ENCODE results near the gene EDEM2. TPM values are rescaled to one million over a fixed set of nuclear protein-coding genes. Genes with fewer than 3 reads are reported as not detected.
"Not testable (repeated sequence)": the region's sequence is repeated elsewhere in the genome, so short reads cannot be mapped to it uniquely, and the experiment has no call there.

EDEM2 gene
- total RNA-seq, 1 donor from 2014 or later, result 20.4 TPM

DNA sequence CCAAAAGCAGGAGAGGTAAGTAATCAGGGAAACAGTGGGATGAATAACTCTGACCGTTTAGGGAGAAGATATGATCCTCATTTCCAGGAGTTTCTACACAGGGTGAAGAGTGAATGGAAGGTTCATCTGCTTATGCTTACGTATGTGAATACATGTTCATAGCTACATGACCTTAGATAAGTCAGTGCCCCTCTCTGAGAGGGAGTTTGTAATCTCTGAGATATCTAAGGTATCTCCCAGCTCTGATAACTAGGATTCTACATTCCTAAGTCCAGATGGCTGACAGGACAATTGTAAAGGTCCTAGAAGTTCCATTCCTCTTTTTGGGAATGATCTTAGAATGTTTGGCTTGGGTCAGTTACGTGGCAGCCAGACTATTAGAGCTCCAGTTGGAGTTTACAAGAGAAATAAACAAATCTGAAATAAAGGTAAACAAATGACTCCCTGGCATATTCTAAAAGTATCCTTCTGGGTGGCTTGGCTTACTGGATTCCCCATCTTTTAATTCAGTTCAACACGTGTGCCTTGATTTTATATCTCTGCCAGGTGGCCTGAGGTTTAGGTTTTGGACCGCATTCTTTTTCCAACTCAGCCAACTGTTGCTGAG is 40.6 kb upstream of the EDEM2 start:
- no peak for DNase-seq (ENCODE audit: low read depth)
- H3K4me3 ChIP-seq (ENCODE audit: low read depth, low read length), result no peak overlapping the region
- TF ChIP-seq, protein P1, sequence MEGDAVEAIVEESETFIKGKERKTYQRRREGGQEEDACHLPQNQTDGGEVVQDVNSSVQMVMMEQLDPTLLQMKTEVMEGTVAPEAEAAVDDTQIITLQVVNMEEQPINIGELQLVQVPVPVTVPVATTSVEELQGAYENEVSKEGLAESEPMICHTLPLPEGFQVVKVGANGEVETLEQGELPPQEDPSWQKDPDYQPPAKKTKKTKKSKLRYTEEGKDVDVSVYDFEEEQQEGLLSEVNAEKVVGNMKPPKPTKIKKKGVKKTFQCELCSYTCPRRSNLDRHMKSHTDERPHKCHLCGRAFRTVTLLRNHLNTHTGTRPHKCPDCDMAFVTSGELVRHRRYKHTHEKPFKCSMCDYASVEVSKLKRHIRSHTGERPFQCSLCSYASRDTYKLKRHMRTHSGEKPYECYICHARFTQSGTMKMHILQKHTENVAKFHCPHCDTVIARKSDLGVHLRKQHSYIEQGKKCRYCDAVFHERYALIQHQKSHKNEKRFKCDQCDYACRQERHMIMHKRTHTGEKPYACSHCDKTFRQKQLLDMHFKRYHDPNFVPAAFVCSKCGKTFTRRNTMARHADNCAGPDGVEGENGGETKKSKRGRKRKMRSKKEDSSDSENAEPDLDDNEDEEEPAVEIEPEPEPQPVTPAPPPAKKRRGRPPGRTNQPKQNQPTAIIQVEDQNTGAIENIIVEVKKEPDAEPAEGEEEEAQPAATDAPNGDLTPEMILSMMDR (conservative IDR thresholded peaks at IDR 0.05; ENCODE audit: low read depth, low read length), result no peak

DNA sequence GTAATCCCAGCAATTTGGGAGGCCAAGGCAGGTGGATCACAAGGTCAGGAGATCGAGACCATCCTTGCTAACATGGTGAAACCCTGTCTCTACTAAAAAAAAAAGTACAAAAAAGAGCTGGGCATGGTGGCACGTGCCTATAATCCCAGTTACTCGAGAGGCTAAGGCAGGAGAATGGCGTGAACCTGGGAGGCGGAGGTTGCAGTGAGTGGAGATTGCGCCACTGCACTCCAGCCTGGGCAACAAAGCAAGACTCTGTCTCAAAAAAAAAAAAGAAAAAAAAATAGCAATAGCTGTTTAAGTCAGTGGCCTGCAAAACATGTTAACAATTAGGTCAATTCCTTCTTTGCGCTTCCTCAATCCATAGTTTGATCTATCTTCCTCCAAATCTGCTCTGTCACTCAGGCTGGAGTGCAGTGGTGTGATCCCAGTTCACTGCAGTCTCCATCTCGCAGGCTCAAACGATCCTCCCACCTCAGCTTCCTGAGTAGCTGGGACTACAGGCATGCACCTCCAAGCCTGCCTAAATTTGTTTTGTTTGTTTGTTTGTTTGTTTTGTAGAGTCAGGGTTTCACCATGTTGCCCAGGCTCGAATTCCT is 39.7 kb upstream of the EDEM2 start:
- DNase-seq (ENCODE audit: low read depth), result not testable (repeated sequence)

DNA sequence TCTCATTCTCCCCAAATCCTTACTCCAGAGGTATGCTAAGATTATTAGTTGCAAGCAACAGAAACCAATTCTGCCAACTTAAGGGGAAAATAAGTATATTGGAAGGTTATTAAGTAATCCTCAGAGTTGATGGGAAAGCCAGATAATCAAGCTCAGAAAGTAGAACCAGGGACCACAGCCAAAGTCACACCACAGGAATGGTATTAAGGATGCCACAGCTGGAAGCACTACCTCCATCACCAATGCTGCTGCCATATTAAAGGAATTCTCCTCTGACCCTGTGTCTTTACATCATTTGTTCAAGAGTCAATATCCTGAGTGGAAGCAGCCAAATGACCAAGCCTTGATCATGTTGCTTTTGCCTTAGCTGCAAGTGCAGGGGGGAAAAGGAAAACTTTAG is 34.6 kb upstream of the EDEM2 start:
- no peak for DNase-seq (ENCODE audit: low read depth)
- H3K4me3 ChIP-seq (ENCODE audit: low read depth, low read length), result no peak overlapping the region
- TF ChIP-seq, protein P1 (conservative IDR thresholded peaks at IDR 0.05; ENCODE audit: low read depth, low read length), result no peak

More for the DNA sequence above, 39.7 kb upstream of the EDEM2 start:
- not testable (repeated sequence) for H3K4me3 ChIP-seq (ENCODE audit: low read depth, low read length)

DNA sequence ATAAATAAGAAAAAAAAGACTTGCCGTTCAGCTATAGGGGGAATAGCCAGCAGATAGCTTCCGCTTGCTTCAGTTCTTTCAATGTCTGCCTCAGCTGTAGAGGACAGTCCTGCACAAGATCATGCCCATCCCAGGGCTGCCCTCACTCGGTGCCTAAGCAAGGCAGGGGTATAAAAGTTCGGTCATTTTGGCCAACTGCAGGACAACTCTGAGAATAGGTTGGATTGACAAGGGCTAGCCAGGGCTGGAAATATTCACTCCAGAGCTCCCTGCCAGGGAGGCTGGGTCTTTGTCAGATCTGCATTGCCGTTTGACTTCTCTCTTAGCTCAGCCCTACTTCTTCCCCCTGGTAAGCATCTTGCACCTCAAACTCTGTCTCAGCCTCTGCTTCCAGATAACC is 33.1 kb upstream of the EDEM2 start:
- no peak for DNase-seq (ENCODE audit: low read depth)
- H3K4me3 ChIP-seq (ENCODE audit: low read depth, low read length), result no peak overlapping the region
- TF ChIP-seq, protein P1 (conservative IDR thresholded peaks at IDR 0.05; ENCODE audit: low read depth, low read length), result no peak

DNA sequence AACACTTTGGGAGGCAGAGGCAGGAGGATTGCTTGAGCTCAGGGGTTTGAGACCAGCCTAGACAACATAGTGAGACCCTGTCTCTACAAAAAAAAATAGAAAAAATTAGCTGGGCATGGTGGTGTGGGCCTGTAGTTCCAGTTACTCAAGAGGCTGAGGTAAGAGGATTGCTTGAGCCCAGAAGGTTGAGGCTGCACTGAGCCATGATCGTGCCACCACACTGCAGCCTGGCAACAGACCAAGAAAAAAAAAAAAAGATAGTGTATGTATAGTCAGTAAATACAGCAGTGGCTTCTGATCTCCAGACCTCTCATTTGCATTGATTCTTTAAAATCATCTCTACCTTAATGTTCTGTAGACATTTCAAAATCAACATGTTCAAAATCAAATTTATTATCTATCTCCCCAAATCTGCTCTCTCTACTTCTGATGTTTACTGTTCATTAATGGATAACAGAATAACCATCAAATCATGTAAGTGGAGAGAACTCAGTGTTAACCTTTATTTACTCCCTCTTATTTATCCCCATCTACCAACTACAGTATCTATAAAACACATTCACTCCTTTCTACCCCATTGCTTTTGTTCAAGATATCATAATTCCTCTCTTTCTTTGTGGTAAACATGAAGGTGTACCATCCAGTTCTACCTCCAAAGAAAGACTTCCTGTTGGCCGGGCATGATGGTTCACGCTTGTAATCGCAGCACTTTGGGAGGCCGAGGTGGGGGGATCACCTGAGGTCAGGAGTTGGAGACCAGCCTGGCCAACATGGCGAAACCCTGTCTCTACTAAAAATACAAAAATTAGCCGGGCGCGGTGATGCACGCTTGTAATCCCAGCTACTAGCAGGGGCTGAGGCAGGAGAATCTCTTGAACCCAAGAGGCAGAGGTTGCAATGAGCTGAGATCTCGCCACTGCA is 32.4 kb upstream of the EDEM2 start:
- no peak for DNase-seq (ENCODE audit: low read depth)
- TF ChIP-seq, protein P1 (conservative IDR thresholded peaks at IDR 0.05; ENCODE audit: low read depth, low read length), result no peak
- no peak overlapping the region for H3K4me3 ChIP-seq (ENCODE audit: low read depth, low read length)

DNA sequence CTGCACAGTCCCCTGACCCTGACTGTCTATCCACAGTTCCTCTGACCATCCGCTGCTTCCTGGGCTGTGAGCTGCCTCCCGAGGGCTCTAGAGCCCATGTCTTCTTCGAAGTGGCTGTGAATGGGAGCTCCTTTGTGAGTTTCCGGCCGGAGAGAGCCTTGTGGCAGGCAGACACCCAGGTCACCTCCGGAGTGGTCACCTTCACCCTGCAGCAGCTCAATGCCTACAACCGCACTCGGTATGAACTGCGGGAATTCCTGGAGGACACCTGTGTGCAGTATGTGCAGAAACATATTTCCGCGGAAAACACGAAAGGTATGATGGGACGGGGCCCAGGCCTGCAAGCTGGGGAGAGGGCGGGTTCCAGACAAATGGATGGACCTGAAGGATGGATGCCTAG is 29.0 kb upstream of the EDEM2 start:
- DNase-seq (ENCODE audit: low read depth), result no peak
- H3K4me3 ChIP-seq (ENCODE audit: low read depth, low read length), result no peak overlapping the region
- TF ChIP-seq, protein P1 (conservative IDR thresholded peaks at IDR 0.05; ENCODE audit: low read depth, low read length), result no peak

DNA sequence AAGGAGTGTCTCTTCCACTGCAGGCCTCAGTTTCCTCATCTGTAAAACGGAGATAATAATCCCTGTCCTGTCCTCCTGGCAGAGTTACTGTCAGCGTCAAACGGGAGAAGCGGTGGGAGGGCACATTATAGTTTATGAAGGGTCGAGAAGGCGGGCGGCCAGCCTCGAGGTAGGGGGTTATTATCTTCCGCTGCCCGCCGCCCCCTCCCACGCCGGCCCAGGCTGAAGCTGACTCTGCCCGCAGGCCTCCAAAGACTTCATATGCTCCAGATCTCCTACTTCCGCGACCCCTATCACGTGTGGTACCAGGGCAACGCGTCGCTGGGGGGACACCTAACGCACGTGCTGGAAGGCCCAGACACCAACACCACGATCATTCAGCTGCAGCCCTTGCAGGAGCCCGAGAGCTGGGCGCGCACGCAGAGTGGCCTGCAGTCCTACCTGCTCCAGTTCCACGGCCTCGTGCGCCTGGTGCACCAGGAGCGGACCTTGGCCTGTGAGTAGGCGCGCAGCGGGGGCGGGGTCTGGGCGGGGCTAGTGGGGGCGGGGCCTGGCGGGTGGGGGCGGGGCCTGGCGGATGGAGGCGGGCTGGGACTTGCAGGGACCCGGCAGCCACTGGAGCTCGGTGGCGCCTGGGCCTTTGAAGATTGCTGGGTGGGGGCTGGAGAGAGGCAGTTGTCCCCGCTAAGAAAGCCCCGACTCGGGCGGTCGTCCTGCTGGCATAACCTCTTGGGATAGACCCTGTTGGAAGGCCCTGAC is 27.5 kb upstream of the EDEM2 start:
- peak overlapping the region; percentile 46 for H3K4me3 ChIP-seq (ENCODE audit: low read depth, low read length)
- no peak for DNase-seq (ENCODE audit: low read depth)
- TF ChIP-seq, protein P1 (conservative IDR thresholded peaks at IDR 0.05; ENCODE audit: low read depth, low read length), result no peak

Data from epithelial cell of proximal tubule (primary cell).